ENCODE measurements around the gene SNW1.
A peak's percentile ranks its signal among the peaks of the same experiment; 100 is the strongest.
"Not testable (repeated sequence)": the region's sequence is repeated elsewhere in the genome, so short reads cannot be mapped to it uniquely, and the experiment has no call there.

Gene SNW1

GRCh38 chr14:77761205-77761931, 412 bp upstream of the SNW1 start:
- intact Hi-C loops (cut with DNase I), result loop anchor here (5.0 kb wide), 1 partner anchor 41 kb away; the partner anchor contains the start of gene ADCK1
- peak in 35 of 42 donors; percentile 9 to 65 (median 33) for DNase-seq

- no peak for DNase-seq
- intact Hi-C loops (cut with DNase I), result no loop called here
Measured at GRCh38 chr14:77752799-77753516, 8.0 kb downstream of the SNW1 start.

GRCh38 chr14:77752266-77752665, 8.7 kb downstream of the SNW1 start:
- no peak for DNase-seq
- intact Hi-C loops (cut with DNase I), result no loop called here

GRCh38 chr14:77747425-77747824, 13.5 kb downstream of the SNW1 start:
- intact Hi-C loops (cut with DNase I); DNase-seq: not testable (repeated sequence)

- DNase-seq, result no peak
- intact Hi-C loops (cut with DNase I), result no loop called here
Measured at GRCh38 chr14:77746064-77746702, 14.8 kb downstream of the SNW1 start.

- intact Hi-C loops (cut with DNase I), result no loop called here
- no peak for DNase-seq
Measured at GRCh38 chr14:77741438-77741837, 19.5 kb downstream of the SNW1 start.

GRCh38 chr14:77738559-77739250, 22.3 kb downstream of the SNW1 start:
- intact Hi-C loops (cut with DNase I), result no loop called here
- peak in 6 of 42 donors; percentile 4 to 62 (median 30) for DNase-seq

- intact Hi-C loops (cut with DNase I), result no loop called here
- DNase-seq, result no peak
Measured at GRCh38 chr14:77730976-77731497, 29.9 kb downstream of the SNW1 start.

GRCh38 chr14:77722301-77722700, 38.7 kb downstream of the SNW1 start:
- no peak for DNase-seq
- intact Hi-C loops (cut with DNase I), result no loop called here

GRCh38 chr14:77721437-77721836, 39.5 kb downstream of the SNW1 start:
- DNase-seq, result no peak
- intact Hi-C loops (cut with DNase I), result no loop called here

- DNase-seq, result no peak
- intact Hi-C loops (cut with DNase I), result no loop called here
Measured at GRCh38 chr14:77717608-77718305, 43.2 kb downstream of the SNW1 start.

GRCh38 chr14:77714926-77715325, 46.0 kb downstream of the SNW1 start:
- intact Hi-C loops (cut with DNase I), result no loop called here
- DNase-seq, result no peak

GRCh38 chr14:77710364-77710763, 50.6 kb downstream of the SNW1 start:
- no peak for DNase-seq
- intact Hi-C loops (cut with DNase I), result no loop called here

GRCh38 chr14:77709412-77709811, 51.5 kb downstream of the SNW1 start:
- intact Hi-C loops (cut with DNase I), result loop anchor here (5.0 to 10.0 kb wide), 2 partner anchors 95 to 252 kb away; partner anchors contain the start of genes AHSA1, SPTLC2 and VIPAS39
- no peak for DNase-seq

- intact Hi-C loops (cut with DNase I), result loop anchor here (5.0 to 10.0 kb wide), 2 partner anchors 94 to 251 kb away; partner anchors contain the start of genes AHSA1, SPTLC2 and VIPAS39
- no peak for DNase-seq
Measured at GRCh38 chr14:77708749-77709148, 52.2 kb downstream of the SNW1 start.

GRCh38 chr14:77707724-77708408, 53.1 kb downstream of the SNW1 start, which contains the start of the genes ALKBH1 and SLIRP:
TSS of gene ALKBH1 (minus strand) at chr14:77708023. CDS start at chr14:77708004, 19 bp downstream.
TSS of gene SLIRP (plus strand) at chr14:77708103. CDS start at chr14:77708112, 9 bp downstream.
- peak; percentile 81 to 97 (median 91) for DNase-seq
- intact Hi-C loops (cut with DNase I), result loop anchor here (5.0 to 10.0 kb wide), 2 partner anchors 93 to 251 kb away; partner anchors contain the start of genes AHSA1, SPTLC2 and VIPAS39

GRCh38 chr14:77707355-77707723, 53.6 kb downstream of the SNW1 start:
- intact Hi-C loops (cut with DNase I), result loop anchor here (5.0 to 10.0 kb wide), 2 partner anchors 93 to 250 kb away; partner anchors contain the start of genes AHSA1, SPTLC2 and VIPAS39
- DNase-seq, result peak in 40 of 42 donors; percentile 9 to 81 (median 51)
